GM12874 (cell line): ENCODE data around the gene VPS13D.

ENCODE experiments used
- CTCF ChIP-seq: IDR thresholded peaks from 2 replicates; pipeline ENCODE4 v1.5.1; 2011; ENCODE audit warnings: low read depth, mild to moderate bottlenecking, control low read depth, low read length, moderate library complexity; ENCODE audit not compliant: insufficient read depth

The VPS13D gene

GRCh38 chr1:12380326-12381249 is 150.8 kb downstream of the VPS13D start:
- no peak for TF ChIP-seq CTCF

GRCh38 chr1:12383001-12383400 is 153.2 kb downstream of the VPS13D start:
- TF ChIP-seq CTCF, result no peak

GRCh38 chr1:12383786-12384185 is 154.0 kb downstream of the VPS13D start:
- no peak for TF ChIP-seq CTCF

- no peak for TF ChIP-seq CTCF
Observed at GRCh38 chr1:12384836-12385456, 155.1 kb downstream of the VPS13D start.

DNA sequence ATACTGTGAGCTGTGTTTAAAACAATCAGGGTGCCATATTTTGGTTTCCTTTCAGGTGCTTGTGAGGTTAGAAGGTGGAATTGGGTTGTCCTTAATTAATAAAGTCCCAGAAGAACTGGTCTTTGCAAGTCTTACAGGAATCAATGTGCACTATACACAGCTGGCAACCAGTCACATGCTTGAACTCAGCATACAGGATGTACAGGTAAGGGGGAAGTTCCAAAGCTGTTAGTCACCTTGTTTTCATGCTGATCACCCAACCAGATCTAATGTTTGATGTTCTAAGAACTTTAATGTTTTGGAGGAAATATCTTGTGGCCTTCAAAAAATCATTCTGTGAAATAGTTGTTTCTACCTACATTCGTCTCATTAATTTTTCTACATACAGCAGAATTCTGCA is 156.3 kb downstream of the VPS13D start:
- TF ChIP-seq CTCF, result no peak

- no peak for TF ChIP-seq CTCF
Observed at GRCh38 chr1:12387641-12388040, 157.8 kb downstream of the VPS13D start.
